NCI-H187 (cell line): ENCODE results near the gene RBM44.
"Not testable (repeated sequence)": the region's sequence is repeated elsewhere in the genome, so short reads cannot be mapped to it uniquely, and the experiment has no call there.

Experiments used
- DNase-seq, 2 experiments: peaks; one replicate each; lab custom pipeline; 2025; lab: John Stamatoyannopoulos, UW

The RBM44 gene, protein sequence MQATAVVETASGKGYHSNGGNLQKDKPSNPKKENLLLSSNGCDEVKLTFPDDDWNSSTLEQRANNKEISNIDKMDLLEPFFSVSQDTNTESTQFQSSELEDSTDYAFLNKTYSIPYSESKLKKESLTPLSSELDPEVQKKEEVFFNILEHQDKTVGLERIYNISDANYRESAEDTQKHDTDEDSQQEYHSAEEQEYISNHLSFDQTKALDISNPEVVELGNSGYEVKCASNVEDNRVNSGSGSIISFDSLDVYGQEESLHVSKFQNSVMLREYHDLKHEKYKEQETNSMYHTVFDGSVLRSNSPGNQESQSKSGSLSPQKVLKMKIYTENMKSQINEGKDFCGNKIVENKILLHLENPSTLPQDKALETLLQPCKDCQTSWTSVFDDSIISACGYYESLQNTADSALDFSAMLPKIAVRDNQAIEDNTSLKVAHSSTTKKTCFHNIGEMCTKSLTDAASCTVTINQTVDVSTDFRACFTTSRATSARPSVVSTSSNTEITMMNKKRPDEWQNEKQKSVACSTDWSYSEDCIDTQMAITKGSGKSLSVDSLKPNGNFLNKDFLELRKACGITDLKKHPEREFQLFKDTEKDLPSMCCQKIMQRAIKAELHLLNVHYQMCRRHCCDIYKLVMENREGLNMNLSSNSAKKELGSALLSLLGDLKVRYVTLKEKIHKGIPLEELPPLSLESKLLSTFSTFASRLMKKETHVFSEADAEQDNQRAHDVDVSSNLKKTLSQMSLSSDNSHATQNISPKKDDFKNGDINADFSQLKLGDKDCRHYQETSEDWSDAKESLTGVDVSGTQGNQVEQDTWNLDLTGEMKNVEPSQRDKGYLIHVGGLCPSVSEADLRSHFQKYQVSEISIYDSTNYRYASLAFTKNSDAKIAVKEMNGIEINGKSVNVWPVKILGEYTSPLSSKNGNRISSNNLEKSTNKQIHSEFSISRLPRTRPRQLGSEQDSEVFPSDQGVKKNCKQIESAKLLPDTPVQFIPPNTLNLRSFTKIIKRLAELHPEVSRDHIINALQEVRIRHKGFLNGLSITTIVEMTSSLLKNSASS

GRCh38 chr2:237798236-237799059 lies at the start of gene RBM44:
Gene RBM44, plus strand, starts transcription at chr2:237798779. Its CDS starts 14,831 bp downstream, at chr2:237813610.
- DNase-seq, result no peak

DNA sequence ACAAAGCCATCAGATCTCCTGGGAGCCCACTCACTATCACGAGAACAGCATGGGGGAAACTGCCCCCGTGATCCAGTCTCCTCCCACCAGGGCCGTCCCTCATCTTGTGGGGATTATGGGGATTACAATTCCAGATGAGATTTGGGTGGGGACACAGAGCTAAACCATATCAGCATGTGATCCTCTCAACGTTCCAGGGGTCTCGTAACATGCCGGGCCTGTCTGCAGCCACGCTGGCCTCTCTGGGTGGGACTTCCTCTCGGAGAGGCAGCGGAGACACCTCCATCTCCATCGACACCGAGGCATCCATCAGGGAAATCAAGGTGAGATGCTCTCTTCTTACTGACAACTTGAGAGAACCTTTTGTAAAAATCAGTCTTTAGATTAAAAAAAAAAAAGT lies 49.6 kb upstream of the RBM44 start:
- no peak for DNase-seq

DNA sequence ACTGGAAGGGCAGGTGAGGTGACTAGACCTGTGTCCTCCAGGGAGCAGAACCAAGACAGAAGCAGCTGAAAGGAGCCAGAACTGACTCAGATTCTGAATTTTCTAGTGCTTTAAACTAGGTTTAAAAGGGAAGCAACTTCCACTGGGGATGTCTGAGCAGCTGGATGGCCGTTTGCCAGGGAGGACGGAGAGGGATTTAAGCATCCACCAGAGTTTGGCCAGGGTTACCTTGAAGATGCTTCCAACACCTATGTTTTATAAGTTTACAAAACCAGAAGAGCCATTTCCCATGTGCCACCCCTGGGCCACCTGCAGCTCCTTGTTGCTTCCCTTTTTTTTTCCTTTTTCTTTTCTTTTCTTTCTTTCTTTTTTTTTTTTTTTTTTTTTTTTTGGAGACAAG lies 48.6 kb upstream of the RBM44 start:
- DNase-seq, result no peak

GRCh38 chr2:237750441-237750840 lies 48.1 kb upstream of the RBM44 start:
- not testable (repeated sequence) for DNase-seq

GRCh38 chr2:237752761-237753165 lies 45.8 kb upstream of the RBM44 start:
- no peak for DNase-seq

- no peak for DNase-seq
Observed at GRCh38 chr2:237754182-237754581, 44.4 kb upstream of the RBM44 start.

DNA sequence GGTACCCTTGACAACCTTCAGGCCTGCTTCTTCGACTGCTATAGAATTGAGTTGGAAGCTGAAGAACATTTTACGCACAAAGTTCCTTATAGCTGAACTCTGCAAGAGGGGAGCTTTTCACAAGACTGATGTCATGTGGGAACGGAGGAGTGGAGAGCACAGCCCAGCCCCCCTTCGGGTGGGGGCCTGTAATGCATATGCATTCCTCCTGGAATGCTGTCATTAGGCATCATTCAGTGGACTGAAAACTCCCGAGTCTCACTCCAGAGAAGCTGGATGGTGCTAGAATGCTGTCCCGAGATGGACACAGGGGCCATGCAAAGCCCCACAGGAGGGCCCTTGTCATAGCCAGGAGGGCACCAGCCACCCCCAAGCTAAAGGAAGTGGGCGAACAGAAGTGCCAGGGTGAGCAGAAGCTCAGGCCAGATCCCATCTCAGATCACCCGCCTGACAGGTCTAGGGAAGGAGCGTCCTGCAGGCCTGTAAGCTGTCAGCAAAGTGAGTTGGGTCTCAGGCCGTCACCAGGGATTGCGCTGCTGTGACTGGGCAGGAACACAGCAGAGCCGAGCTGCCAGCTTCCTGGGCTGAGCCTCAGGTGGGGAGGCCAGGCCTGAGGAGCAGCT lies 43.8 kb upstream of the RBM44 start:
- DNase-seq, result no peak

- DNase-seq, result no peak
Observed at GRCh38 chr2:237757616-237758015, 41.0 kb upstream of the RBM44 start.

- DNase-seq, result no peak
Observed at GRCh38 chr2:237758185-237758584, 40.4 kb upstream of the RBM44 start.

- no peak for DNase-seq
Observed at GRCh38 chr2:237759176-237759575, 39.4 kb upstream of the RBM44 start.

- no peak for DNase-seq
Observed at GRCh38 chr2:237760506-237761502, 37.8 kb upstream of the RBM44 start.

DNA sequence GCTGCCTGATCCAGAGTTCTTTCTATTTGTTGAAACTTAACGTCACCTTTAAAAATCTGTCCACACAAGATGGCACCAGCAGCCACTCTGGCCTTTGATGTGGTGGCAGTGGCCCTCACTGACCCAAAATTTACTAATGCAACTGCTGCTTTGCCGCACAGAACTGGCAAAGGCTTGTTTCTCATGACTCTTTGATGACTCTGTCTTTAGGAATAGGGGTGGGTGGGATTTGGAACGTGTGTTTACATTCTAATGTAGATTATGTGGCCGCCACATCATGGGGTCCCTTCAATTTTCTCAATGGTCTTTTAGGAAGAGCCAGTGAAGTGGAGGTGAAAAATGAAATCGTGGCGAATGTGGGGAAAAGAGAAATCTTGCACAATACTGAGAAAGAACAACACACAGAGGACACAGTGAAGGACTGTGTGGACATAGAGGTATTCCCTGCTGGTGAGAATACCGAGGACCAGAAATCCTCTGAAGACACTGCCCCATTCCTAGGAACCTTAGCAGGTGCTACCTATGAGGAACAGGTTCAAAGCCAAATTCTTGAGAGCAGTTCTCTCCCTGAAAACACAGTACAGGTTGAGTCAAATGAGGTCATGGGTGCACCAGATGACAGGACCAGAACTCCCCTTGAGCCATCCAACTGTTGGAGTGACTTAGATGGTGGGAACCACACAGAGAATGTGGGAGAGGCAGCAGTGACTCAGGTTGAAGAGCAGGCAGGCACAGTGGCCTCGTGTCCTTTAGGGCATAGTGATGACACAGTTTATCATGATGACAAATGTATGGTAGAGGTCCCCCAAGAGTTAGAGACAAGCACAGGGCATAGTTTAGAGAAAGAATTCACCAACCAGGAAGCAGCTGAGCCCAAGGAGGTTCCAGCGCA lies 36.0 kb upstream of the RBM44 start:
- DNase-seq, result not testable (repeated sequence)

DNA sequence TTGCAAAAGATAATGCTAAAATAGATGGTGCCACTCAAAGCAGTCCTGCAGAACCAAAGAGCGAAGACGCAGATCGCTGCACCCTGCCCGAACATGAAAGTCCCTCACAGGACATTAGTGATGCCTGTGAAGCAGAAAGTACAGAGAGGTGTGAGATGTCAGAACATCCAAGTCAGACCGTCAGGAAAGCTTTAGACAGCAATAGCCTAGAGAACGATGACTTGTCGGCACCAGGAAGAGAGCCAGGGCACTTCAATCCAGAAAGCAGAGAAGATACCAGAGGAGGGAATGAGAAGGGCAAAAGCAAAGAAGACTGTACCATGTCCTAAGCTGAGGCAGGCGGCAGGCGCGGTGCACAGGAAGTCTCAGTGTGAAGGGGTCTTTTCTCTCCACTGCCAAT lies 34.8 kb upstream of the RBM44 start:
- DNase-seq, result no peak

DNA sequence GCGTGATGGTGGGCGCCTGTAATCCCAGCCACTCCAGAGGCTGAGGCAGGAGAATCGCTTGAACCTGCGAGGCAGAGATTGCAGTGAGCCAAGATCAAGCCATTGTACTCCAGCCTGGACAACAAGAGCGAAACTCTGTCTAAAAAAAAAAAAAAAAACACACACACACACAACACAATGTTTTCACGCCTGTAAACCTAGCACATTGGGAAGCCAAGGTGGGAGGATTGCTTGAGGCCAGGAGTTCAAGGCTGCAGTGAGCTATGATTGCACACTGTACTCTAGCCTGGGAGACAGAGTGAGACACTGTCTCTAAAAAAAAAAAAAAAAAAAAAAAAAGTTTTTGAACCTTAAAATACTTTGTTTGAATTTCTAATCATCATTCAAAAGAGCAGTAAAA lies 33.5 kb upstream of the RBM44 start:
- not testable (repeated sequence) for DNase-seq

DNA sequence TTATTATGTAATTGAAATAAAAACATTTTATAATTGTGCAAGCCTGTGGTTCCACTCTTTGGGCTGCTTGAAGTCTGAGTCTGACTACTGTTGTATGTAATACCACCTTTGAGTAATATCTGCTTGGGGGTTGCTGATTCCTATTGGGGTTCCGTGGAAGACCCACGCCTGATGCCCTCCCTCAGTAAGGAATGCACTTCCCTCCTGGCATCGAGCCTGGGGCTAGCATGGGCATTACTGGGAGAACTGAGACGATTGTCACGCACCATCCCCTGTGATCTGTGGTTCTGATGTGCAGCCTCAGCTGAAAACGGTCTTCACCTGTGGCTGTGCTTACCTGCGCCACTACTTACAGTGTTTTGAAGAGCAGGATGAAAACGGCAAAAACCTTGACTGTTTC lies 32.7 kb upstream of the RBM44 start:
- DNase-seq, result no peak

DNA sequence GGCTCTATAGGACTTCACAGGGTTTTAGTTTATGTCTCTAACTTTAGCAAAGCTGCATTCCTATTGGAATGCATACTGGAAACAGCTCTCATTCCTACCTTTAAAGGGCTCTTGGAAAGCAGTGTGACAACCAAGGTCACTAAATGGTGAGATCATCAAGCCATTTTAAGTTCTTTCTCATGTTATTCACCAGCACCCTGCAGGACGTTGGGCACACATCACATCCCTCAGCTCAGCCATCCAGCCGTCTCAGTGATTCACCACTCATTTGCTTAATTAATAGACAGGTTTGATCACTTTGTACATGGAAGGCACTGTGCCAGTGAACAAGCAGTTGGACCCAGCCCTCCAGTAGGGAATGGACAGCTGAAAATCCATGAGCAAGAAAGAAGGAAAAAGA lies 32.2 kb upstream of the RBM44 start:
- no peak for DNase-seq

DNA sequence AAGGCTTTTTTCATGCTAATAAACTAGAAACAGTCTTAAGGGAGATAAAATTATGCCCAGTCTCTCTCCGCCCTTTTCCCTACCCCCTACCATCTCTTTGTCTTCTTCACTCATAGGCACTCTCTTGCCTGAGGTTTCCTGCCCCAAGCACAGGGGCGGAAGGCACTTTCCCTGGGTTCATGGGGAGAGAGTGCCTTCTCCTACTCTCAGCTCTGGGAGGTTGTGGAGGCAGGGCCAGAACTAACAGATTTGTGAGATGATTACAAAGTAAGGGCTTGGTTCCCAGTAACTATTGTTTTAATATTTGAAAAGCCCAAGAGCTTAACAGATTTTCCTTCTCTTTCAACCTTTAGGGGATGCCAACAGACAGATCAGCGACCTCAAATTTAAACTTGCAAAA lies 26.1 kb upstream of the RBM44 start:
- DNase-seq, result no peak

- no peak for DNase-seq
Observed at GRCh38 chr2:237773826-237774225, 24.8 kb upstream of the RBM44 start.
